ENCODE measurements around the gene C1orf105. TPM values are rescaled to one million over a fixed set of nuclear protein-coding genes. Genes with fewer than 3 reads are reported as not detected.

C1orf105 gene
- total and polyA plus RNA-seq, 10 of the 15 experiments (the other 5 are each of a cell fraction or from before 2014, with no cell fraction given): not detected

GRCh38 chr1:172476218-172476811 lies 55.8 kb downstream of the C1orf105 start:
- Histone ChIP-seq H4K20me1 (ENCODE audit: control insufficient read depth, insufficient read depth) (no peaks in the 10 kb centered on the region), H3K9ac (ENCODE audit: control insufficient read depth, insufficient read depth, low read length) (no peak overlapping the region), H2AFZ (ENCODE audit: control insufficient read depth, low read depth, low read length) (no peak overlapping the region; the same call in 1 of the 2 replicates), H3K4me3 (no peak overlapping the region), H3K4me2 (ENCODE audit: control insufficient read depth, insufficient read depth) (no peak overlapping the region), H3K27ac (ENCODE audit: control insufficient read depth, insufficient read depth) (no peak overlapping the region), H3K79me2 (ENCODE audit: control insufficient read depth, insufficient read depth, low read length) (no peaks in the 10 kb centered on the region), H3K27me3 (replicated peaks in 1 of 2; ENCODE audit: control insufficient read depth in 2 of 2, insufficient read depth in 2 of 2, low read length in 1 of 2) (no peaks in the 10 kb centered on the region; a peak in 3 of 4 replicates), H3K9me3 (replicated peaks; ENCODE audit: control insufficient read depth, insufficient read depth, low read length) (no peaks in the 10 kb centered on the region), H3K4me1 (ENCODE audit: control insufficient read depth, insufficient read depth, low read length) (no peaks in the 10 kb centered on the region), H3K36me3 (ENCODE audit: control insufficient read depth in 2 of 2, insufficient read depth in 2 of 2, low read length in 1 of 2) (no peaks in the 10 kb centered on the region)
- ChIA-PET RAD21 (ENCODE audit: unreplicated experiment) (no interaction called here), SMC1A (ENCODE audit: uncharacterized antibody, unreplicated experiment) (no interaction called here), POLR2A (no interaction called here), CTCF (no interaction called here)
- no peak for TF ChIP-seq IKZF2 (IDR thresholded peaks at IDR 0.05)
- no peak for TF ChIP-seq SKIL (IDR thresholded peaks at IDR 0.05; ENCODE audit: low read depth, poor library complexity, severe bottlenecking)
- TF ChIP-seq ZBTB40 (IDR thresholded peaks at IDR 0.05; ENCODE audit: borderline replicate concordance): no peak
- TF ChIP-seq, protein P1, sequence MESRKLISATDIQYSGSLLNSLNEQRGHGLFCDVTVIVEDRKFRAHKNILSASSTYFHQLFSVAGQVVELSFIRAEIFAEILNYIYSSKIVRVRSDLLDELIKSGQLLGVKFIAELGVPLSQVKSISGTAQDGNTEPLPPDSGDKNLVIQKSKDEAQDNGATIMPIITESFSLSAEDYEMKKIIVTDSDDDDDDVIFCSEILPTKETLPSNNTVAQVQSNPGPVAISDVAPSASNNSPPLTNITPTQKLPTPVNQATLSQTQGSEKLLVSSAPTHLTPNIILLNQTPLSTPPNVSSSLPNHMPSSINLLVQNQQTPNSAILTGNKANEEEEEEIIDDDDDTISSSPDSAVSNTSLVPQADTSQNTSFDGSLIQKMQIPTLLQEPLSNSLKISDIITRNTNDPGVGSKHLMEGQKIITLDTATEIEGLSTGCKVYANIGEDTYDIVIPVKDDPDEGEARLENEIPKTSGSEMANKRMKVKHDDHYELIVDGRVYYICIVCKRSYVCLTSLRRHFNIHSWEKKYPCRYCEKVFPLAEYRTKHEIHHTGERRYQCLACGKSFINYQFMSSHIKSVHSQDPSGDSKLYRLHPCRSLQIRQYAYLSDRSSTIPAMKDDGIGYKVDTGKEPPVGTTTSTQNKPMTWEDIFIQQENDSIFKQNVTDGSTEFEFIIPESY (IDR thresholded peaks at IDR 0.05): no peak
- no peak for TF ChIP-seq TARDBP (IDR thresholded peaks at IDR 0.05; ENCODE audit: borderline replicate concordance)
- TF ChIP-seq RELA (IDR thresholded peaks at IDR 0.05; ENCODE audit: borderline replicate concordance, partially characterized antibody): no peak
- ATAC-seq (no peak), DNase-seq (ENCODE audit: low read depth, low spot score) (no peak), FAIRE-seq (no peak)
- intact Hi-C loops (cut with micrococcal nuclease; ENCODE audit: unreplicated experiment) (no loop called here), in situ Hi-C loops (cut with MboI) (no loop called here)
- 33% methylated on average over 4 of the region's 4 CpGs for WGBS (ENCODE audit: insufficient coverage, insufficient replicate concordance, low lambda C conversion rate, missing lambda C conversion rate)
- no TSS peak for BruUV-seq (replicated peaks)

Measured in GM12878 (cell line).